K562 (cell line): ENCODE data around the gene SLC7A11. TPM values are rescaled to one million over a fixed set of nuclear protein-coding genes. Genes with fewer than 3 reads are reported as not detected.

Experiments used
- CHD7 ChIP-seq: fragments of 200-600 bp; sonication (generic); IDR thresholded peaks from one replicate; pipeline ENCODE4 v1.6.1; 2012; ENCODE audit warnings: mild to moderate bottlenecking, low read depth, low read length, inconsistent platforms
- DDX20 ChIP-seq: fragments of 450-650 bp; IDR thresholded peaks from 2 replicates; pipeline ENCODE4 v1.6.1; 2016; ENCODE audit warnings: missing genetic modification characterization, low read depth, mild to moderate bottlenecking, missing compliant biosample characterization, moderate library complexity
- FOXP1 ChIP-seq: sonication (generic); formaldehyde crosslinking; IDR thresholded peaks from 2 replicates; pipeline ENCODE4 v1.8.0; 2022; ENCODE audit warnings: mild to moderate bottlenecking, missing genetic modification reagents
- HMBOX1 ChIP-seq: sonication (generic); IDR thresholded peaks from 2 replicates; pipeline ENCODE4 v1.6.1; 2016
- HNRNPH1 ChIP-seq: fragments of 200-400 bp; formaldehyde crosslinking; optimal IDR thresholded peaks from 2 replicates; pipeline ENCODE3; 2017; ENCODE audit warnings: low read depth, mild to moderate bottlenecking, low read length, moderate library complexity
- MLLT1 ChIP-seq, 2 experiments: fragments of 450-650 bp; IDR thresholded peaks; 2 replicates each; pipeline ENCODE4 v1.6.1; 2016
- NFE2 ChIP-seq: IDR thresholded peaks from 2 replicates; pipeline ENCODE4 v1.6.1; 2014; ENCODE audit warnings: antibody characterized with exemption, low read depth
- NR3C1 ChIP-seq: sonication (generic); formaldehyde crosslinking; IDR thresholded peaks from 2 replicates; pipeline ENCODE4 v1.8.1; 2022; ENCODE audit warnings: missing genetic modification reagents
- POLR2H ChIP-seq: IDR thresholded peaks from 2 replicates; pipeline ENCODE4 v1.6.1; 2016; ENCODE audit warnings: missing genetic modification characterization, low read depth, mild to moderate bottlenecking, control low read depth, missing compliant biosample characterization, moderate library complexity
- RBFOX2 ChIP-seq: fragments of 200-400 bp; formaldehyde crosslinking; IDR thresholded peaks from 2 replicates; pipeline ENCODE4 v1.6.1; 2017; ENCODE audit warnings: low read depth, mild to moderate bottlenecking, low read length, moderate library complexity
- RBM14 ChIP-seq: fragments of 200-400 bp; formaldehyde crosslinking; IDR thresholded peaks from 2 replicates; pipeline ENCODE4 v1.6.1; 2018; ENCODE audit warnings: low read depth, mild to moderate bottlenecking, low read length, moderate library complexity, borderline replicate concordance; ENCODE audit not compliant: insufficient read depth
- SP1 ChIP-seq: sonication (generic); formaldehyde crosslinking; IDR thresholded peaks from 2 replicates; pipeline ENCODE4 v1.8.1; 2022; ENCODE audit warnings: mild to moderate bottlenecking, missing genetic modification reagents
- STAT5B ChIP-seq: fragments of 250-450 bp; sonication (Bioruptor Pico); IDR thresholded peaks from 2 replicates; pipeline ENCODE4 v1.8.0; 2021; ENCODE audit warnings: mild to moderate bottlenecking, inconsistent platforms
- ZC3H8 ChIP-seq: fragments of 450-650 bp; IDR thresholded peaks from 2 replicates; pipeline ENCODE4 v1.6.1; 2017
- ZNF316 ChIP-seq: fragments of 450-650 bp; IDR thresholded peaks from 2 replicates; pipeline ENCODE4 v1.6.1; 2016
- ZNF785 ChIP-seq: fragments of 250-450 bp; sonication (Bioruptor Pico); IDR thresholded peaks from 2 replicates; pipeline ENCODE4 v1.4.0; 2020; ENCODE audit warnings: mild to moderate bottlenecking
- ZSCAN32 ChIP-seq: fragments of 450-650 bp; formaldehyde crosslinking; IDR thresholded peaks from 2 replicates; pipeline ENCODE4 v1.4.0; 2020; ENCODE audit warnings: mild to moderate bottlenecking, moderate library complexity
- polyA plus RNA-seq, 8 experiments: library from polyadenylated mRNA; depleted of rRNA in 4 of 8; stranded (reverse) in 5 of 8; unstranded in 3 of 8; fragments of >200 nt; fragmentation: Nextera tagmentation in 2 of 8; fragmentation: Illumina TruSeq in 1 of 8; extraction: Ambion mirVana in 2 of 8; extraction: Trizol in 1 of 8; gene quantifications; 2 replicates each; pipeline versions ENCODE4 v1.2.1 to v1.2.3, GENCODE V29; 2011 to 2014; ENCODE audit warnings: inconsistent platforms in 1 of 8, missing spikeins in 1 of 8
- total RNA-seq, 7 experiments: library from RNA; depleted of rRNA in 6 of 7; stranded (reverse); fragments of >200 nt in 6 of 7; fragmentation: Illumina TruSeq in 2 of 7; extraction: Trizol in 2 of 7; gene quantifications; 2 replicates each; pipeline versions ENCODE4 v1.2.1 to v1.2.3, GENCODE V29; 2011 to 2021; ENCODE audit warnings: low replicate concordance in 1 of 7

SLC7A11 gene
- total and polyA plus RNA-seq, 9 of the 15 experiments (the other 6 are each of a cell fraction or from before 2014, with no cell fraction given) = 4.5 to 26.1 (median 13.5) TPM

GRCh38 chr4:138239491-138239890 is 2.7 kb downstream of the SLC7A11 start (continued):
- no peak for TF ChIP-seq CHD7
- TF ChIP-seq STAT5B (CRISPR knock-in tag) = no peak
- TF ChIP-seq SP1 (CRISPR knock-in tag) = no peak
- no peak for TF ChIP-seq NFE2
- TF ChIP-seq FOXP1 (CRISPR knock-in tag) = no peak
- 0 out of 2 replicates have a peak, but pooled peaks have one; percentile 19 for TF ChIP-seq POLR2H (tag)
- TF ChIP-seq HMBOX1 = peak; percentile 70
- no peak for TF ChIP-seq ZC3H8
- TF ChIP-seq NR3C1 = no peak
- peak; percentile 2; the same call in 1 of the 2 replicates for TF ChIP-seq RBFOX2
- no peak for TF ChIP-seq ZNF785 (CRISPR knock-in tag)
- TF ChIP-seq DDX20 = no peak
- TF ChIP-seq ZSCAN32 (CRISPR knock-in tag) = no peak
- no peak for TF ChIP-seq HNRNPH1
- peak; percentile 85 to 88; a peak in 3 of 4 replicates for TF ChIP-seq MLLT1 (IDR thresholded peaks at IDR 0.05)
- TF ChIP-seq RBM14 = no peak
- TF ChIP-seq ZNF316 = peak; percentile 52; the same call in 1 of the 2 replicates
